GM21381 (cell line): Measurements from ENCODE around the gene ARHGEF28.

ENCODE experiments used
- ATAC-seq: cut with Tn5 transposase; IDR thresholded peaks from one replicate; pipeline ENCODE4 v1.9.1; 2021; ENCODE audit warnings: mild to moderate bottlenecking, moderate library complexity; ENCODE audit not compliant: unreplicated experiment

The ARHGEF28 gene

DNA sequence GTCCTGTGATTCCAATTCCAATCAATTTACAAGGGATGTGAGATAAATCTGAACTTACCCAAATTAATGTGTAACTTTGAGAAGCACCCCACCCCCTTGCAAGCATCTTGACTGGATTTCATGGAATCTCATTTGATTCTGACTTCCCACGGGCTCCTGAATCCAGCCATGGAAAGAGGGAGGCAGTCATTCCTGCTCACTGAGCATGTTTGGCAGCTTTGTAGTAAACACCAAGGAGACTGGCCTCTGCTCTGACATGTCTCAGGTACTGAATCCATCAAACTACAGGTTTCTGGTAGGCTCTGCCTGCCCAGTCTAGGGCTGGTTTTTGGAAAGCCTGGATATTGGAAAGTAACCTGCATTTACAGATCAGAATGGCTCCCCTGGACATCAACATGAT is 357.6 kb downstream of the ARHGEF28 start:
- ATAC-seq, result no peak

DNA sequence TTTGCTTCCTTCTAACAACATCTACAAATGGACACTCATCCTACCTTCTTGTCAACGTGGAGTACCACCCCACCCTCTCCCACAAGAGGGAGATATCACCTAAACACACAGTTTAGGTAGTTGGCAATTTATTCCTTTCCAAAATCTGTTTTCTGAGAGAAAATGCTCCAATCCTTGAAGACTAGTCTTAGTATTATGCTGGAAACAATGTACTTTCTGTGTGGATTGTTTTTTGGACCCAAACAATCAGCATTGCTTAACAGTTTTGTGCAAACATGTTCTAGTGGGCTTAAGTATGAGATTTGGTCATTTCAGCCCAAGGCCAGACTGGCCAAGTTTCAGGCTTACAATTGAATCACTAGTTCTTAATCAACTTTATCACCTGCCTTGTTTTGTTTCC is 359.1 kb downstream of the ARHGEF28 start:
- ATAC-seq, result no peak

- no peak for ATAC-seq
Measured at GRCh38 chr5:73986729-73987128, 360.7 kb downstream of the ARHGEF28 start.

DNA sequence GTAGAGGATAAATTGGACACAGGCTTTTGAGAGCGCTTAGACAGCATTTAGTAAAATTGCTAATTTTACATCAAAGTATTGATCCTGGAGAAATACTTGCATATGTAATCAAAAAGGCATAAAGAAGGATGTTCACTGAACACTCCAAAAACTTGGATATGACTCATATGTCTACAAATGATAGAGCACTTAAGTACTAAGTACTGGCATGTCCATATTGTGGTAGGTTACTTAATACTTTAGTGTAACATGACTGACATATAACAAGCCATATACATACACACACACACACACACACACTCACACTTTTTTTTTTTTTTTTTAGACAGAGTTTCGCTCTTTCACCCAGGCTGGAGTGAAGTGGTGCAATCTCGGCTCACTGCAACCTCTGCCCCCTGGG is 361.9 kb downstream of the ARHGEF28 start:
- no peak for ATAC-seq

DNA sequence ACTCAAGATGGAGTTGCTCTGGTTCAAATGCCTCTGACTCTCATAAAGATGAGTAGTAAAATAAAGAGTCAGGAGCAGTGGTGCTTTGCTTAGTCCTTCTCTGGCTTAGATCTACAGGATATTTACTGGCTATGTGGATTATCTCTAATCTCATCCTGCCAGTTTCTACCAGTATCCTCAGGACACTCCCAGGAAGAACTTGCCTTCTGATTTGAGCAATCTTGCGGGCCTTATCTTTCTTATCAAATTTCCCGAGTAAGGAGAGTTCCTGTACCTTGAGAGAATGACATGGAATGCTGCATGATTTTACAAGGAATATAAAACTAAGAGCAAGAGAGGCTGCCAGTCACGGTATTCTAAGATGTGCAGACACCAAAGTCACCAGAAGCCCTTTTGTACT is 364.0 kb downstream of the ARHGEF28 start:
- ATAC-seq, result no peak
